Osteoblast (primary cell): Measurements from ENCODE around the gene KDELR3. TPM values are rescaled to one million over a fixed set of nuclear protein-coding genes. Genes with fewer than 3 reads are reported as not detected.

ENCODE experiments used
- DNase-seq: peaks from one replicate; pipeline ENCODE4 v3.0.0; 2011; ENCODE audit warnings: low spot score, mixed read lengths; ENCODE audit not compliant: insufficient read length; ENCODE audit errors: missing footprints
- H2AFZ ChIP-seq: 2 replicates; pipeline ENCODE4 v1.6.0; 2011; ENCODE audit warnings: mild to moderate bottlenecking, low read length
- H3K27ac ChIP-seq: 2 replicates; pipeline ENCODE4 v1.5.1; 2011; ENCODE audit warnings: mild to moderate bottlenecking, low read depth, low read length, moderate library complexity
- H3K27me3 ChIP-seq: 2 replicates; pipeline ENCODE4 v1.6.0; 2012; ENCODE audit warnings: mild to moderate bottlenecking, control low read depth, inconsistent platforms, low read length, moderate library complexity; ENCODE audit not compliant: insufficient read depth
- H3K36me3 ChIP-seq: 2 replicates; pipeline ENCODE4 v1.5.1; 2011; ENCODE audit warnings: mild to moderate bottlenecking, low read length, control low read depth, moderate library complexity; ENCODE audit not compliant: insufficient read depth
- H3K4me1 ChIP-seq: 2 replicates; pipeline ENCODE4 v1.5.1; 2011; ENCODE audit warnings: mild to moderate bottlenecking, low read length, control low read depth, moderate library complexity; ENCODE audit not compliant: insufficient read depth
- H3K4me2 ChIP-seq: 2 replicates; pipeline ENCODE4 v1.6.0; 2011; ENCODE audit warnings: mild to moderate bottlenecking, low read length; ENCODE audit not compliant: insufficient read depth
- H3K4me3 ChIP-seq: fragments of 200-600 bp; sonication (generic); 3 replicates; pipeline ENCODE4 v1.5.1; 2012; ENCODE audit warnings: mild to moderate bottlenecking, low read length, inconsistent platforms; ENCODE audit not compliant: insufficient read depth
- H3K79me2 ChIP-seq: 2 replicates; pipeline ENCODE4 v1.6.0; 2012; ENCODE audit warnings: mild to moderate bottlenecking, low read length, control low read depth, inconsistent platforms; ENCODE audit not compliant: insufficient read depth
- H3K9me3 ChIP-seq: 2 replicates; pipeline ENCODE4 v1.5.1; 2011; ENCODE audit warnings: low read depth, low read length, control low read depth
- H4K20me1 ChIP-seq: 2 replicates; pipeline ENCODE4 v1.6.0; 2012; ENCODE audit warnings: mild to moderate bottlenecking, low read length, control low read depth; ENCODE audit not compliant: insufficient read depth
- CTCF ChIP-seq: IDR thresholded peaks from 2 replicates; pipeline ENCODE4 v1.5.1; 2011; ENCODE audit warnings: mild to moderate bottlenecking, low read depth, low read length, moderate library complexity; ENCODE audit errors: extremely low read depth
- total RNA-seq: library from RNA; depleted of rRNA; stranded (reverse); fragments of >200 nt; gene quantifications from 2 replicates; pipeline ENCODE4 v1.2.3, GENCODE V29; 2012

Gene KDELR3
- total RNA-seq, 1 donor = 142 TPM

DNA sequence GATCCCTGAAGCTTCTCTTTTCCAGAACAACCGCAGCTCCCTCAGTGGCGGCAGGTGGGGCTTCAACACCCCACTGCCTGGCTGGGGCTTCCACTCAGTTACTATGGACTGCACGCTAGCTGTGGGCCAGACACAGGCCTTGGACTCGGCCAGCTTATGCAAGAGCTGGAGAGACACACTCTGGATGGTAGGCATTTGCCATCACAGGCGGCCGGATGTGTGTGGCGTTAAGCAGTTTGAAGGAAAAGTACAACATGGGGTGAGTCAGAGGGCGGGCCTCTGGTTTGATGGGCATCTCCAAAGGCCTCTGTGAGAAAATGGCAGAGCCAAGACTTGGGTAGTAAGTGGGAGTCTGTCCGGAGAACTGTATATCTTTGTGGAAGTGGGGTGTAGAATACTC is 30.5 kb upstream of the KDELR3 start:
- no peak overlapping the region for H3K4me3 ChIP-seq

GRCh38 chr22:38440747-38441350 is 27.0 kb upstream of the KDELR3 start:
- Histone ChIP-seq H3K27me3 (peaks cover 24% of the 10 kb centered on the region), H3K36me3 (no peaks in the 10 kb centered on the region), H3K79me2 (no peaks in the 10 kb centered on the region), H3K4me3 (no peak overlapping the region), H3K27ac (no peak overlapping the region), H3K9me3 (no peaks in the 10 kb centered on the region), H3K4me2 (no peak overlapping the region), H2AFZ (no peak overlapping the region), H3K4me1 (no peaks in the 10 kb centered on the region), H4K20me1 (no peaks in the 10 kb centered on the region)
- no peak for TF ChIP-seq CTCF
- DNase-seq = no peak

More for the DNA sequence above, 30.5 kb upstream of the KDELR3 start:
- no peak for TF ChIP-seq CTCF
- H3K4me1 ChIP-seq = no peaks in the 10 kb centered on the region
- no peak for DNase-seq
- no peak overlapping the region for H3K4me2 ChIP-seq
- H3K27ac ChIP-seq = no peak overlapping the region
- no peaks in the 10 kb centered on the region for H3K36me3 ChIP-seq
- H3K27me3 ChIP-seq = peaks cover under 1% of the 10 kb centered on the region
- H4K20me1 ChIP-seq = no peaks in the 10 kb centered on the region
- no peak overlapping the region for H2AFZ ChIP-seq
- no peaks in the 10 kb centered on the region for H3K9me3 ChIP-seq
- H3K79me2 ChIP-seq = no peaks in the 10 kb centered on the region

DNA sequence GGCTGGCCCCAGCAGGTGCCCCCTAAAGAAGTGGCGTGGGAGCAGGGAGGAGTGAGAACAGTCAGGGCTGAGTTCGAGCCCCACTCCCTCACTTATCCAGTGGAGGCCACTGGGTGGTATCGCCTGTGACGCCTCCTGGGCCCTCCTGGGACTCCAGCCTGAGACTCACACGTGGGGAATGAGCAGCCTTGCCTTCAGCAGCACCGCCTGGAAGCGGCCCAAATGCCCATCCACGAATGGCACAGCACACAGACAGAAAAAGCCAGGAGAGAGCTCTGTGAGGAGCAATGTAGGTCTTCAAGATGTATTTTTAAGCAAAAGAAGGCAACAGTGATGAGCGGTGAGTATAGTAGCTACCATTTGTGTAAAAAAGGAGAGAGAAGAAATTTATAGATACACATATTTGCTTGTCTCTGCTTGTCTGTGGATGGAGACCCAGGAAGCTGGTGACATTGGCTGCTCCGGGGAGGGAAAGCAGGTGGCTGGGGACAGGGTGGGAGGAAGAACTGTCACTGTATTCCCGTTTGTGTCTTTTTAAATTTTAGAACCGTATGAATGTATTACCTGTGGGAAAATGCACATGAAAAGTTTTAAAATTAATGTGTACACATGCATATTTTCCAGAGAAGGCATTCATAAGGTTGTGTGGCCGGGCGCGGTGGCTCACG is 26.1 kb upstream of the KDELR3 start:
- Histone ChIP-seq H4K20me1 (no peaks in the 10 kb centered on the region), H3K4me3 (no peak overlapping the region), H3K27ac (no peak overlapping the region), H3K36me3 (no peaks in the 10 kb centered on the region), H3K79me2 (no peaks in the 10 kb centered on the region), H3K4me1 (no peaks in the 10 kb centered on the region), H3K4me2 (no peak overlapping the region), H3K27me3 (peaks cover 24% of the 10 kb centered on the region), H2AFZ (no peak overlapping the region), H3K9me3 (no peaks in the 10 kb centered on the region)
- no peak for TF ChIP-seq CTCF
- no peak for DNase-seq

GRCh38 chr22:38442967-38443627 is 24.8 kb upstream of the KDELR3 start:
- Histone ChIP-seq H3K9me3 (no peaks in the 10 kb centered on the region), H2AFZ (no peak overlapping the region), H3K4me3 (no peak overlapping the region), H3K4me2 (no peak overlapping the region), H3K79me2 (no peaks in the 10 kb centered on the region), H3K27ac (no peak overlapping the region), H3K27me3 (peaks cover 24% of the 10 kb centered on the region), H3K36me3 (no peaks in the 10 kb centered on the region), H3K4me1 (no peaks in the 10 kb centered on the region), H4K20me1 (no peaks in the 10 kb centered on the region)
- TF ChIP-seq CTCF = no peak
- no peak for DNase-seq
